GM23338 (cell line): Measurements from ENCODE around the gene ANKRD11. TPM values are rescaled to one million over a fixed set of nuclear protein-coding genes. Genes with fewer than 3 reads are reported as not detected.

Experiments used
- ATAC-seq: fragments of 200-7000 bp; cut with Tn5 transposase; 3 replicates; pipeline ENCODE4 v1.9.1; 2020
- DNase-seq: peaks from one replicate; pipeline ENCODE4 v3.0.0-alpha.2; 2015; ENCODE audit warnings: low spot score
- H2AFZ ChIP-seq: fragments of 200-600 bp; sonication (generic); 2 replicates; pipeline ENCODE4 v1.8.0; 2016; ENCODE audit warnings: antibody characterized with exemption, mild to moderate bottlenecking, moderate library complexity
- H3F3A ChIP-seq: fragments of 200-600 bp; sonication (generic); replicated peaks from 2 replicates; pipeline ENCODE4 v1.8.0; 2017; ENCODE audit warnings: antibody characterized with exemption, mixed run types, low read depth
- H3K27ac ChIP-seq: fragments of 200-600 bp; sonication (generic); 2 replicates; pipeline ENCODE4 v1.6.1; 2016; ENCODE audit warnings: low read depth
- H3K27me3 ChIP-seq: fragments of 200-600 bp; sonication (generic); 2 replicates; pipeline ENCODE4 v1.8.0; 2016; ENCODE audit warnings: mild to moderate bottlenecking, mixed run types, moderate library complexity; ENCODE audit not compliant: insufficient read depth
- H3K36me3 ChIP-seq: fragments of 200-600 bp; sonication (generic); 2 replicates; pipeline ENCODE4 v1.8.0; 2016; ENCODE audit warnings: mild to moderate bottlenecking; ENCODE audit not compliant: insufficient read depth
- H3K4me1 ChIP-seq: fragments of 200-600 bp; sonication (generic); 2 replicates; pipeline ENCODE4 v1.8.0; 2016; ENCODE audit warnings: mild to moderate bottlenecking, moderate library complexity; ENCODE audit not compliant: insufficient read depth
- H3K4me2 ChIP-seq: fragments of 200-600 bp; sonication (generic); 2 replicates; pipeline ENCODE4 v1.7.1; 2017; ENCODE audit warnings: mixed run types
- H3K4me3 ChIP-seq: fragments of 200-600 bp; sonication (generic); 2 replicates; pipeline ENCODE4 v1.6.1; 2016; ENCODE audit warnings: mixed run types
- H3K79me2 ChIP-seq: fragments of 200-600 bp; sonication (generic); replicated peaks from 2 replicates; pipeline ENCODE4 v1.8.0; 2017; ENCODE audit warnings: mild to moderate bottlenecking; ENCODE audit not compliant: insufficient read depth
- H3K9me2 ChIP-seq: fragments of 200-600 bp; sonication (generic); 2 replicates; pipeline ENCODE4 v1.8.0; 2017; ENCODE audit not compliant: insufficient read depth
- H4K20me1 ChIP-seq: fragments of 200-600 bp; sonication (generic); replicated peaks from 2 replicates; pipeline ENCODE4 v1.8.0; 2017; ENCODE audit warnings: mild to moderate bottlenecking; ENCODE audit not compliant: insufficient read depth
- H3K27ac Mint-ChIP-seq: 2 replicates; pipeline ENCODE4 v1.8.0; 2020; ENCODE audit warnings: inconsistent platforms, mild to moderate bottlenecking, moderate library complexity, mixed read lengths
- H3K27me3 Mint-ChIP-seq: 3 replicates; pipeline ENCODE4 v1.8.0; 2022; ENCODE audit warnings: low read depth, mild to moderate bottlenecking, moderate library complexity, mixed read lengths, inconsistent platforms; ENCODE audit not compliant: insufficient read depth, poor library complexity
- H3K36me3 Mint-ChIP-seq: 3 replicates; pipeline ENCODE4 v1.8.0; 2021; ENCODE audit warnings: low read depth, mild to moderate bottlenecking, inconsistent platforms, moderate library complexity, mixed read lengths
- H3K4me1 Mint-ChIP-seq: 3 replicates; pipeline ENCODE4 v1.8.0; 2020; ENCODE audit warnings: mild to moderate bottlenecking, inconsistent platforms, mixed read lengths
- H3K4me3 Mint-ChIP-seq: 3 replicates; pipeline ENCODE4 v1.8.0; 2021; ENCODE audit warnings: moderate library complexity, mild to moderate bottlenecking, inconsistent platforms, mixed read lengths
- H3K9me3 Mint-ChIP-seq: 3 replicates; pipeline ENCODE4 v1.8.0; 2020; ENCODE audit warnings: moderate library complexity, mild to moderate bottlenecking, inconsistent platforms, mixed read lengths
- CREB1 ChIP-seq: fragments of 250-450 bp; sonication (Bioruptor Pico); IDR thresholded peaks from 2 replicates; pipeline ENCODE4 v1.5.0; 2020; ENCODE audit warnings: low read depth, mild to moderate bottlenecking, moderate library complexity
- CTCF ChIP-seq, 2 experiments: fragments of 200-600 bp in 1 of 2; sonication (generic) in 1 of 2; conservative IDR thresholded peaks; 2 replicates each; pipeline versions ENCODE4 v1.5.1 to v1.6.1; 2016 to 2017; ENCODE audit warnings: antibody characterized with exemption in 2 of 2, low read depth in 2 of 2, mild to moderate bottlenecking in 2 of 2, moderate library complexity in 1 of 2
- ETS1 ChIP-seq: IDR thresholded peaks from 2 replicates; pipeline ENCODE4 v1.6.1; 2016; ENCODE audit warnings: antibody characterized with exemption
- EZH2 ChIP-seq: fragments of 200-600 bp; sonication (generic); IDR thresholded peaks from one replicate; pipeline ENCODE4 v1.8.0; 2017; ENCODE audit warnings: antibody characterized with exemption, mild to moderate bottlenecking, low read depth; ENCODE audit not compliant: unreplicated experiment
- EZH2phosphoT487 ChIP-seq: fragments of 200-600 bp; sonication (generic); IDR thresholded peaks from one replicate; pipeline ENCODE4 v1.8.1; 2018; ENCODE audit warnings: antibody characterized with exemption; ENCODE audit not compliant: unreplicated experiment
- JUNB ChIP-seq: IDR thresholded peaks from one replicate; pipeline ENCODE4 v1.6.1; 2016; ENCODE audit warnings: antibody characterized with exemption; ENCODE audit not compliant: unreplicated experiment
- NANOG ChIP-seq: IDR thresholded peaks from 2 replicates; pipeline ENCODE4 v1.6.1; 2016; ENCODE audit warnings: antibody characterized with exemption, borderline replicate concordance
- POLR2AphosphoS5 ChIP-seq: IDR thresholded peaks from 2 replicates; pipeline ENCODE4 v1.6.1; 2016; ENCODE audit warnings: antibody characterized with exemption, low read depth
- REST ChIP-seq: IDR thresholded peaks from one replicate; pipeline ENCODE4 v1.6.1; 2018; ENCODE audit warnings: antibody characterized with exemption; ENCODE audit not compliant: unreplicated experiment
- STAT1 ChIP-seq: IDR thresholded peaks from one replicate; pipeline ENCODE4 v1.6.1; 2016; ENCODE audit warnings: antibody characterized with exemption; ENCODE audit not compliant: unreplicated experiment
- ZNF114 ChIP-seq: fragments of 250-450 bp; sonication (Bioruptor Pico); IDR thresholded peaks from 2 replicates; pipeline ENCODE4 v1.5.0; 2020; ENCODE audit warnings: mild to moderate bottlenecking, moderate library complexity
- ZNF331 ChIP-seq: fragments of 250-450 bp; sonication (Bioruptor Pico); IDR thresholded peaks from 2 replicates; pipeline ENCODE4 v1.5.0; 2020; ENCODE audit warnings: low read depth, mild to moderate bottlenecking, moderate library complexity
- ZNF462 ChIP-seq: fragments of 250-450 bp; sonication (Bioruptor Pico); IDR thresholded peaks from 2 replicates; pipeline ENCODE4 v1.5.0; 2020; ENCODE audit warnings: mild to moderate bottlenecking, moderate library complexity
- polyA plus RNA-seq: library from polyadenylated mRNA; unstranded; fragments of >200 nt; fragmentation: Nextera tagmentation; extraction: Ambion mirVana; gene quantifications from 2 replicates; pipeline ENCODE4 v1.2.1, GENCODE V29; 2016
- total RNA-seq: library from RNA; depleted of rRNA; stranded (reverse); fragments of >200 nt; shearing (Covaris generic); gene quantifications from 2 replicates; pipeline ENCODE4 v1.2.3, GENCODE V29; 2014

Gene ANKRD11
- total and polyA plus RNA-seq, 2 experiments from 2014 or later = 130 to 159 TPM

- TF ChIP-seq NANOG (no peak), CTCF (conservative IDR thresholded peaks at IDR 0.05; ENCODE audit: low read depth in 2 of 2) (no peak), EZH2 (no peak), ETS1 (no peak), REST (no peak), STAT1 (no peak), CREB1 (no peak), POLR2AphosphoS5 (no peak), ZNF462 (CRISPR knock-in tag) (no peak), ZNF114 (no peak), EZH2phosphoT487 (no peak), JUNB (no peak), ZNF331 (CRISPR knock-in tag) (no peak)
- no peak overlapping the region for H3K27ac Mint-ChIP-seq
Observed at GRCh38 chr16:89354325-89354724, 136.0 kb downstream of the ANKRD11 start.

More at GRCh38 chr16:89354325-89354724, 136.0 kb downstream of the ANKRD11 start:
- Histone ChIP-seq H3K4me3 (no peak overlapping the region), H3K4me2 (no peak overlapping the region), H3K4me1 (peaks cover 24% of the 10 kb centered on the region), H3K36me3 (no peaks in the 10 kb centered on the region), H3K9me2 (no peaks in the 10 kb centered on the region), H3K79me2 (peaks cover 100% of the 10 kb centered on the region), H4K20me1 (peaks cover 97% of the 10 kb centered on the region), H2AFZ (no peak overlapping the region), H3K27me3 (no peaks in the 10 kb centered on the region), H3K27ac (0 out of 2 replicates have a peak overlapping the region, but pooled peaks have one; percentile 32), H3F3A (peaks cover 20% of the 10 kb centered on the region; the same call in 1 of the 2 replicates)
- peaks cover 28% of the 10 kb centered on the region for H3K27me3 Mint-ChIP-seq
- no peak for ATAC-seq
- peaks cover 9% of the 10 kb centered on the region; the same call in 1 of the 3 replicates for H3K36me3 Mint-ChIP-seq
- H3K4me3 Mint-ChIP-seq = no peak overlapping the region
- no peaks in the 10 kb centered on the region for H3K9me3 Mint-ChIP-seq
- peaks cover 78% of the 10 kb centered on the region for H3K4me1 Mint-ChIP-seq
- DNase-seq = no peak
